Hindlimb muscle (tissue), 1 donor: Measurements from ENCODE around the gene TECPR2. TPM values are rescaled to one million over a fixed set of nuclear protein-coding genes. Genes with fewer than 3 reads are reported as not detected.
"Not testable (repeated sequence)": the region's sequence is repeated elsewhere in the genome, so short reads cannot be mapped to it uniquely, and the experiment has no call there.

Experiments used
- DNase-seq: peaks from one replicate; pipeline ENCODE4 v3.0.0-alpha.2; 2013
- polyA plus RNA-seq: library from polyadenylated mRNA; unstranded; fragments of 120-200 nt; gene quantifications from one replicate; pipeline ENCODE4 v1.2.1, GENCODE V29; 2013; ENCODE audit not compliant: insufficient read length

TECPR2 gene
- polyA plus RNA-seq, 1 donor, result 15.7 TPM

DNA sequence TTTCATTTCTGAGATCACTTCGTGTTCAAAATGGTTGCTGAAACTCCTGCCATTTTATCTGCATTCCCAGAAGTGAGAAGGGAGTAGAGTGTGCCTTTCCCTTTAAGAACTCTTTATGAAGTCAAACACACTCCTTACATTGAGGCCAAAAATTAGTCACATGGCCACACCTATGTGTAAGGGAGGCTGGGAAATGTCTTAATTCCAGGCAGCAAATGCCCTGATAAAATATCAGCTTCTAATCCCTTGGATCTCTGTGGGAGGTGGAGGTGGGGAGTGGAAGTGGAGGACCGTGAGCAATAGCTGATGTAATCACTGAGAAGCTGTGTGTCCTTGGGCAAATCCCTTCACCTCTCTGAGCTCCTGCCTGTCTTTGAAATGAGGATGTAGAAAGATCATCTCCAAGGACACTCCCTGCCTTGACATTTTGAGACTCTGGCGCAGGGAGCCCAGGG lies 169.5 kb downstream of the TECPR2 start:
- no peak for DNase-seq

DNA sequence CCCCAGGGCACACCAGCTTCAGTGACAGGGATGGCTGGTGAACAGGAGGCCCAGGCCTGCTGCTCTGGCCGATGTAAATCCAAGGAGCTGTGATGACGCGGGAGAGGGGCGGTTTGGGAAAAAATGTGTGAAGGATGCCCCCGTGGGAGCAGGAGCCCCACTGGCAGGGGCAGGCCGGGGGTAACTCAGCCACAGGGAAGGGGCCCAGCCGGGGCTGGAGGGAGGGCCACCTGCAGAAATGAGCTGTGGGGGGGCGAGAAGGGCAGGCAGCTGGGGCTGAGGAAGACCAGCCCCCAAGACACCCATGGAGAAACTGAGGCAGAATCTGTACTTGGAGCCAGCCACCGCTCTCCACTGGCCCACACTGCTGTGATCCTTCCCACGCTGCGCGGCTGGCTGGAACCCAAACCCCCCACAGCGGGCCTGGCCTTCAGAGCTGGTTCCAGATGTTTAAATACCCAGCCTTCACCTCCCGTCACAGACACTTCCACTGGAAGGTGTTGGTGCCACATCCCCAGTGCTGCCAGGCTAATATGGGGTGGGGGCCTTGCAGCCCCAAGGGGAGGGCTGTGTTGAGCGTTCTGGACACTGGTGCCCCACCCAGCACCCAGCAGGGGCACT lies 175.3 kb downstream of the TECPR2 start:
- no peak for DNase-seq

DNA sequence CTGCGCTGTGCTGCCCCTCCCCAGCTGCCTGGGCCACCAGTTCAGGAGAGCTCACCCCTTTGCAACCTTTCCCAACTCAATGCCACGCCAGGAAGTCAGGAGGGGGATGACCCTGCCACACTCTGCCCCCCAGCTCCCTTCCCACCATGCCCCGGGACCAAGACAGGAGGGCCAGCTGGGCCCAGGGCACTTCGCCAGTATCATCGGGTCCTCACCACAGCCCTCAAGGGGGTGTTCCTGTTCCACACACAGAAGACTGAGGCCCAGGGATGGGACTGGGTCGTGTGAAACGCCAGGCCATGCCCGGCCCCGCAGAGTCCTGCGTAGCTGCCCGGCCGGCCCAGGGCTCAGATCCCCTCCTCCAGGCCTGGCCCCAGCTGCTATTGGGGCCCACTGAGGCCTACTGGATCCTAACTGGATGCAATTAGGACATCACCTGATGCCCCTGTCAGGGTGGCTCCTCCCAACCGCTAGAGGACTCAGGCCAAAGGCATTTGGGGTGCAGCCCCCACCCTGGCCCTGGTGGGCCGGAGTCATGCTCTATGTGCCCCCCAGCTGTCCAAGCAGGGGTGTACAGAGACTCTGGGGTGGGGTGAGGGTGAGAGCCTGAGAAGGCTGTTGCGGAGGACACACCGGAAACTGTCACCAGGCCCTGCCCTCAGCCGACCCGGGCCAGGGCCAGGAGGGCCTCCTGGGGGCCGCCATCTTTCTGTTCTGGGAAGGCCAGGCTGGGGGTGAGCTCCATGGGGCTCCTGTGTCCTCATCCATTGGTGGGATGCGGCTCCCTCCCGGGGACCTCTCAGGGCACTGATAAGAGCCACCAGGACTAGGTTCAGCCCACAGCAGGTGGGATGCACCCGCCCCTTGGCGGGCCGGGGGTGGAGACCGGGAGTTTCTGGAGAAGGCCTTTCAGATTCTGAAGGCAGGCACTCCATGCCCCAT lies 176.1 kb downstream of the TECPR2 start:
- no peak for DNase-seq

DNA sequence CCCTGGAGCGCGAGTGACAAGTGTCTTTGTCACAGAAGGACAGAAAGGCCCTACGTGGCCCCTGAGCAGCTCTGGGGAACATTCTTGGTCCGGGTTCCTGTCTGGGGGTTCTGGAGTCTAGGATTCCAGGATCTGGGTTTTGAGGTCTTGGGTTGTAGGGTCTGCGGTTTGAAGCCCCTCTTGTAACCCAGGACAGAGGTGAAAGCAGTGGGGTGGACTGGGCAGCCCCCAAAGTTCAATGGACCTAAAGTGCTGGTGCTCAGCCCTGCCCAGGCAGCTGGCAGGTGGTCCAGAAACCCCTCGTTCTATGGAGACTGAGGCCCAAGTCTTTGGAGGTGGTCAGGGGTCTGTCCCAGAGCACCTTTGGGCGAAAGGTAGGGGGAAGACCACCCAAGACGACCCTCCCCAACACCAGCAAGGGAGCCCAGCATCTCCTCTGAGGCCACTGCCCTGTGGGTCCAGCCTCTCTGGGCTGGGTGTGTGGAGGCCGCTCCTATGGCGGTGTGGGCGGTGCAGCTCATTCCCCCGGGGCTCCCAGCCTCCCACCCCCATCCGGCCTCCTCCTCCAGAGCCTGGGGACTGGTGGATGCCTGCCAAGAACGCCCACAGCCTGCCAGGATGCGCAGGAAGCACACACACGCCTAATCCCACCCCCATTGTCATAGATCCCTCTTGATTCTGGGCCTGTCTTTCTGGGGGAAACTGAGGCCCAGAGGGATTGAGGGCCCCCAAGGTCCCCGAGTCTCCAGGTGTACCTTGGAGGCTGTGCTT lies 177.0 kb downstream of the TECPR2 start:
- DNase-seq, result no peak

DNA sequence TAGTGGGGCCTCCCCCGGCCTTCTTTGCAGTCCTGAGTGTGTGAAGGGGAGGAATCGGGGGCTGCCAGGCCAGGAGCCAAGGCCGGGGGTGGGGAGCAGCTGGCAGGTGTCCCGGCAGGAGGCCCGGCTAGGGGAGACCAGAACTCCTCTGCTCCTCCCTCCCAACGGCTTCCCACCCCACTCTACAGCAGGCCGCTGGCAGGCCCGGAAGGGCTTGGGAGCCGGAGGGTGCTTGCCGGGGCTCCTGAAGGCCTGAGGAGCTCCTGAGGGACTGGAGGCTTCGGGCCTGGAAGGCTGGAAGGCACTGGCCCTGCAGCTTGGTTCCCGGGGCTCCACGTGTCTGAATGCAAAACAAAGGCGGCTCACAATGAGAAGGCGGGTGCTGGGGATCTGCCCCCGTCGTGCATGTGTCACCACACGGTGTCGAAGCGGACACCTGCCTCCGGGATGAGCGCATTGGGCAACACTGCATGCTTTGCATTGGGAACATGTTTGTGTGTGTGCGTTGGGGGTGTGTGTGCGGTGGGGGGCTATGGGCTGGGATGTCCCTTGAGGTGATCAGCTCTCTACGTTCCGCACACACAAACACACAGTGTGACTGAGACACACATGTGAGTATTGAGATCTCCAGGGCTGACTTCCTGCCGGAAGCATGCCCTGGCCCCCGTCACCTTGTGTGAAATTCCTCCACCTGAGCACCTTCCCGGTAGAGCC lies 177.7 kb downstream of the TECPR2 start:
- DNase-seq, result peak; percentile 74

DNA sequence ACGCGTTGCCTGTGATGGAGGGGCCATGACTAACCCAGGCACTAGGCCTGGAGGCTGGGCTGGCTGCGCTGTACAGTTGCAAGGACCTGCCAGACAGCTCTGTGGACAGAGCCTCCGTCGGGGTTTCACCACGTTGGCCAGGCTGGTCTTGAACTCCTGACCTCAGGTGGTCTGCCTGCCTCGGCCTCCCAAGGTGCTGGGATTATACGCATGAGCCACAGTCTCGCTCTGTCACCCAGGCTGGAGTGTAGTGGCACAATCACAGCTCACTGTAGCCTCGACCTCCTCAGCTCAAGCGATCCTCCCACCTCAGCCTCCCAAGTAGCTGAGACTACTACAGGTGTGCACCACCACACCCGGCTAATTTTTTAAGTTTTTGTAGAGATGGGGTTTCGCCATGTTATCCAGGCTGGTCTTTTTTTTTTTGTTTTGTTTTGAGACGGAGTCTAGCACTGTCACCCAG lies 178.3 kb downstream of the TECPR2 start:
- not testable (repeated sequence) for DNase-seq

DNA sequence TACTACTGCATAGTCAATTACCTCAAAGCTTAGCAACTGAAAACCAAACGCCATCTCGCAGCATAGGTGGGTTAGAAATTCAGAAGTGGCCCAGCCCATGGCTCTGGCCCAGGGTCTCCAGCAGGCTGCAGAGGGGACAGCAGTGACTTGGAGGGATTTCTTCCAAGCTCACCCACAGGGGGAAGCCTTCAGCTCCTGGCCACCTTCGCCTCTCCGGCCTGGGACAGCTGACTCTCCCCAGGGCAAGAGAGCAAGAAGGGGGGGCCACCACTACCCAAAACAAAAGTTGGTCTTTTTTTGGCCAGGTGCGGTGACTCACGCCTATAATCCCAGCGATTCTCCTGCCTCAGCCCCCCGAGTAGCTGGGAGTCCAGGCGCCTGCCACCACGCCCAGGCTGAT lies 179.0 kb downstream of the TECPR2 start:
- no peak for DNase-seq

DNA sequence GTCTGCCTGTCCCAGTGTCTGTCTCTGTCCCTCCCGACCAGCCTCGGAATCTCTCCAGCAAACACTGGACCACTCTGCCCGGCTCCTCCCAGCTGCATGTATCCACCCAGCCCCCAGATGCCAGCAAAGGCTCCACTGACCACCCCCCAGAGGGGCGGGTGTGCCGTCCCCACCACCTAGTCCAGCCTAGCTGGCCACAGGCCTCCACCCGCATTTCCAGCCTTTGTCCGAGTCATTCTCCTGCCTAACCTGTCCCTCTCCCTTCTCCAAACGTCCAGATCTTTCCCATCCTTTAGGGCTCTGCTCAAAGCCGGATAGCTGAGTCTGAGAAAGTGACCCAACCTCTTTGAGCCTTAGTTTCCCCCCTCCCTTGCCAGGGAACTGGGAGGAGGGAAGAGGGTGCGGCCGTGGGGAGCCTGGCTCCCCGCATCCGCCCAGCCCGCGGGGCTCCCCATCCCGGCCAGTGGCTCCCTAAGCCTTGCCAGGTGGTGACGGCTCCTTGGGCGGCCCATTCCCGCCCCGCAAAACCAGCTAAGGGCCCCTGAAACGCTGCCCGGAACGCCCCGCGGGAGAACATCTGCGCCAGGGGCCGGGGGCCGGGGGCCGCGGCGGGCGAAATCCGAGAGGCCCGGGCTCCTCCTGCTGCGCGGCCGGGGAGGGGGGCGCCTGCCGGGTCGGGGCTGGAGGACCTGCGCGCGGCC lies 181.5 kb downstream of the TECPR2 start:
- DNase-seq, result peak; percentile 75

DNA sequence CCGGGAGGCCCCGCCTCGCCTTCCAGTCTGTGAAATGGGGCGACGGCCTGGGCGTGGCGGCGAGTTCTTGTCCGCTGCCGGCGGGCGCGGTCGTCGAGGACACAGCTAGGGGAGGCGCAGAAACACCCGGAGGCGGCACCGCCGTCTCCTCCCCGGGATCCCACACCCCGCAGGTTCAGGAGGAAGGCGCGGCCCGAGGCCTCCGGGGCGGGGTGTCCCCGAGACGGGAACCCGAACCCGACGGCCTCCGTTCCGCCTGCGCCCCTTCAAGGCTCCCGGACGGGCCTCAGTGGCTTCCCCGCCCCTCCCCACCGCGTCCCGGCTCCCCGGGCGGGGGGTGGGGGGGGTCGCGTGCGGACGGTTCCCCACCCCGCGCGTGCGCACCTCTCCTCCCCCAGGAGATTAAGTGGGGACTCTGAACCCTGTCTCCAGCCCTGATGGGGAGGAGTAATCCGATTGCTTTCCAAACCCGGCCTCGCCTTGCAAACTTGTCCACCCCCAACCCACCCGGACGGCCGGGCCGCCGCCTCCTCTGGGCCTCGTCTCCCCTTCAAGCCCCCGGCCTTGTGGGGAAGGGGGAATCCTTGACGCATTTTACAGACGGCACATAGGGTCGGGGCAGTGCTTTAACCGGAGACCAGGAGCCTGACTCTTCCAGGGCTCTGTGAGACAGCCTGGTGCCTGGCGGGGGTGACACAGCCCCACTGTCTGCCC lies 182.2 kb downstream of the TECPR2 start:
- DNase-seq, result no peak

DNA sequence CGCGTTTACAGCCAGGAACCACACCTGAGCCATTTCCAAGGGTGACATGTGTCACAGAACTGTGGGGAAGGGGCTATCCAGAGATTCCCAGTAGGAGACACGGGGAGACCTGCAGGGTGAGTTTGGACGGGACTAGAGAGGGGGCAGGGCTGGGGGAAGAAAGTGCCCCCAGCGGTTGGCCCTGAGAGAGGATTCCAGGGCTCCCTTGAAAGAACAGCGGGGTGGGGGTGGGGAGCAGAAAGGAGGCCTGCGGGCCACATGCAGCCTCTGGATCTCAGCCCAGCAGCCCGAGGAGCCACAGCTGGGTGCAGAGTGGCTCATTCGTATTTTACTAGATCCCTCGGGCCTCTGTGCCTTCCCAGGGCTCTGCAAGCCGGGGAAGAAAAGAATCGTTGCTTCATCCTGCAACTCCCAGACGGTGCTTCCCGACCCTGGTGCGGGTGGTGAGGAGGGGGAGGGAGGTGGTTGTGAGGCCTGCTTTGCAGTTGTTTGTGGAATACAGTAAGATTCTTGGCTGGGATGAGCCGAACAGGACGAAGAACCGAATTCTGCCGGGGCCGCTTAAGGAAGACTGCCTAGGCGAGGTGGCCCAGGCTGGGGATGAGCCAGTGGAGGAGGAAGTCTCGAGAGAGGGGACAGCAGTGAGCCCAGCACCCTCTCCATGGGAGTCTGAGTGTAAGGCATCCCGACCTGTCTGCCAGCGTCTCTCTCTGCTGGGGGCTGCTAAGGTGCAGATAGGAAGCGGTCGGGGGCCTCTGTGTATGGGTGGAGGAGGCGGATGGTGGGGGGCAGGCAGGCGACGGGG lies 182.9 kb downstream of the TECPR2 start:
- peak; percentile 54 for DNase-seq

DNA sequence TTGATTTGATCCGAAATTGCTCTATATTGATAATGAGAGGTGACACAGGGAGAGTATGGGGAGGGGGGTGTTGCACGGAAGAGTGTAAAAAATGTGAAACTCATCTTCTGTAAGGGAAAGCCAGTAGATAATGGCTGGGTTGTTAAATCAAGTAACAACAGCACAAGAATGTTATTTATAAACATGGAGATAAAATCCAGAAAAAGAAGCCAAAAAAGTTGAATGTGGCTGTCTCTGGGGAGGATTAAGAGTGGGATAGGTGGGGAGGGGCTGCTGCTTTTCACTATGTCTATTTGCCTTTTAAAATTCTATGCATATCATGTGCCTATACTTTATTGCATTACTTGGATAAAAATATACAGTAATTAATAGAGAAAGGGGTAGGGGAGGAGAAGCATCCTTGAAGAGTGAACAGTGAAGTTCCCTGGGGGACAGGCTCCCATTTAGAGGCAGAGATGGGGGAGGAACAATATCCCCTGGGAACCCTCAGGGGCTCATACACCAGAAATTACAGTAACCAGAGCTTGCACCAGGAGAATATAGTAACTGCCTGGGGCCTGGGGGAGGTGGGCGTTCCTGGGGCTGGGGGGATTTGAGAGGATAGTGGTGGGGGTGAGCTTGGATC lies 186.0 kb downstream of the TECPR2 start:
- DNase-seq, result no peak

DNA sequence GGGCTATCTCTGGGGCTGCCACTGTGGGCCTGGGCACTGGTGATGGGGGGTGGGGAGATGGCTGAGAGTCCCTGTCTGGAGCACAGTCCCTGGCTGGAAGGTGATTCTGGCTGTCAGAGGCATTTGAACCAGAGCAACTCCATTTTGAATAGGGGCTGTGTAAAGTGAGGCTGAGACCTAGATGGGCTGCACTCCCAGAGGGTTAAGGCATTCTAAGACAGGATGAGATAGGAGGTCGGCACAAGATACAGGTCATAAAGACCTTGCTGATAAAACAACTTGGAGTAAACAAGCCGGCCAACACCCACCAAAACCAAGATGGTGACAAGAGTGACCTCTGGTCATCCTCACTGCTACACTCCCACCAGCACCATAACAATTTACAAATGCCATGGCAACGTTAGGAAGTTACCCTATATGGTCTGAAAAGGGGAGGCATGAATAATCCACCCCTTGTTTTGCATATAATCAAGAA lies 188.2 kb downstream of the TECPR2 start:
- DNase-seq, result not testable (repeated sequence)

Other genes with a start within 250 kb of the TECPR2 start
- gene WDR20, start 223.0 kb upstream of the TECPR2 start, polyA plus RNA-seq, result 26.3 TPM
- gene MOK, start 57.8 kb upstream of the TECPR2 start, polyA plus RNA-seq, result 11.1 TPM
- gene ZNF839, start 43.2 kb upstream of the TECPR2 start, polyA plus RNA-seq, result 13.1 TPM
- 26.4 TPM for gene CINP, start 51 bp upstream of the TECPR2 start, polyA plus RNA-seq
- 21.9 TPM for gene ANKRD9, start 146.8 kb downstream of the TECPR2 start, polyA plus RNA-seq
- 32.1 TPM for gene RCOR1, start 229.7 kb downstream of the TECPR2 start, polyA plus RNA-seq